Erythroblast (primary cell): ENCODE measurements around the gene ATP6V1A.

ENCODE experiments used
- GATA1 ChIP-seq: IDR thresholded peaks from 2 replicates; pipeline ENCODE4 v1.6.1; 2011; ENCODE audit warnings: low read depth, mild to moderate bottlenecking, control low read depth, low read length, moderate library complexity
- POLR2A ChIP-seq: IDR thresholded peaks from 2 replicates; pipeline ENCODE4 v1.6.1; 2011; ENCODE audit warnings: mild to moderate bottlenecking, low read length

DNA sequence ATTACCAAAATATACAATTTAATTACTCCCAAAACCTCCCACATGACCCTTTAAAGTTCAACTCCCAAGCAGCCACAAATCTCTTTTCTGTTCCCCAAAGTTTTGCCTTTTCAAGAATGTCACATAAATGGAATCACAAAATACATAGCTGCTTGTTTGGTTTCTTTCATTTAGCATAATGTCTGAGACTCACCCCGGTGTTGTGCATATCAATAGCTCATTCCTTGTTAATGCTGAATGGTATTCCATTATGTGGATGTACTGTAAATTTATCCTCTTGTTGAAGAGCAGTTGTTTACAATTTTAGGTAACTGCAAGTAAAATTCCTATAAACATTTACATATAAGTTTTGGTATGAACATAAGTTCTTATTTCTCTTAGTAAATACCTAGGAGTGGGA is 16.3 kb upstream of the ATP6V1A start:
- TF ChIP-seq POLR2A (no peak), GATA1 (no peak)
